Measurements from ENCODE around the gene TCF15.

TCF15 gene

GRCh38 chr20:563187-563586, 46.9 kb downstream of the TCF15 start:
- Histone ChIP-seq H3K4me3 (ENCODE audit: low read length) (no peak overlapping the region), H3K27me3 (ENCODE audit: control insufficient read depth, insufficient read depth, low read length) (peaks cover 10% of the 10 kb centered on the region), H3K9ac (ENCODE audit: low read length) (no peak overlapping the region), H3K27ac (ENCODE audit: low read depth, low read length) (no peak overlapping the region), H3K36me3 (ENCODE audit: control insufficient read depth, insufficient read depth, low read length) (no peaks in the 10 kb centered on the region), H3K4me1 (ENCODE audit: control insufficient read depth, insufficient read depth, low read length) (no peaks in the 10 kb centered on the region)

GRCh38 chr20:562232-562897, 47.7 kb downstream of the TCF15 start:
- H3K27ac ChIP-seq (ENCODE audit: low read depth, low read length), result no peak overlapping the region
- peaks cover 8% of the 10 kb centered on the region for H3K27me3 ChIP-seq (ENCODE audit: control insufficient read depth, insufficient read depth, low read length)
- no peaks in the 10 kb centered on the region for H3K4me1 ChIP-seq (ENCODE audit: control insufficient read depth, insufficient read depth, low read length)
- H3K9ac ChIP-seq (ENCODE audit: low read length), result no peak overlapping the region
- H3K4me3 ChIP-seq (ENCODE audit: low read length), result no peak overlapping the region
- no peaks in the 10 kb centered on the region for H3K36me3 ChIP-seq (ENCODE audit: control insufficient read depth, insufficient read depth, low read length)

- Histone ChIP-seq H3K4me1 (ENCODE audit: control insufficient read depth, insufficient read depth, low read length) (no peaks in the 10 kb centered on the region), H3K36me3 (ENCODE audit: control insufficient read depth, insufficient read depth, low read length) (no peaks in the 10 kb centered on the region), H3K4me3 (ENCODE audit: low read length) (no peak overlapping the region), H3K27ac (ENCODE audit: low read depth, low read length) (no peak overlapping the region), H3K9ac (ENCODE audit: low read length) (no peak overlapping the region), H3K27me3 (ENCODE audit: control insufficient read depth, insufficient read depth, low read length) (peaks cover 5% of the 10 kb centered on the region)
Measured at GRCh38 chr20:561437-562231, 48.5 kb downstream of the TCF15 start.

- H3K4me3 ChIP-seq (ENCODE audit: low read length), result no peak overlapping the region
- H3K27me3 ChIP-seq (ENCODE audit: control insufficient read depth, insufficient read depth, low read length), result peaks cover 5% of the 10 kb centered on the region
- no peak overlapping the region for H3K9ac ChIP-seq (ENCODE audit: low read length)
- no peak overlapping the region for H3K27ac ChIP-seq (ENCODE audit: low read depth, low read length)
- no peaks in the 10 kb centered on the region for H3K4me1 ChIP-seq (ENCODE audit: control insufficient read depth, insufficient read depth, low read length)
- H3K36me3 ChIP-seq (ENCODE audit: control insufficient read depth, insufficient read depth, low read length), result no peaks in the 10 kb centered on the region
Measured at GRCh38 chr20:560680-561079, 49.4 kb downstream of the TCF15 start.

GRCh38 chr20:558117-558516, 52.0 kb downstream of the TCF15 start:
- H3K4me3 ChIP-seq (ENCODE audit: low read length), result no peak overlapping the region
- H3K36me3 ChIP-seq (ENCODE audit: control insufficient read depth, insufficient read depth, low read length), result no peaks in the 10 kb centered on the region
- no peak overlapping the region for H3K9ac ChIP-seq (ENCODE audit: low read length)
- H3K27me3 ChIP-seq (ENCODE audit: control insufficient read depth, insufficient read depth, low read length), result peaks cover 5% of the 10 kb centered on the region
- H3K4me1 ChIP-seq (ENCODE audit: control insufficient read depth, insufficient read depth, low read length), result no peaks in the 10 kb centered on the region
- H3K27ac ChIP-seq (ENCODE audit: low read depth, low read length), result no peak overlapping the region

GRCh38 chr20:556984-557383, 53.1 kb downstream of the TCF15 start:
- no peak overlapping the region for H3K27ac ChIP-seq (ENCODE audit: low read depth, low read length)
- no peaks in the 10 kb centered on the region for H3K36me3 ChIP-seq (ENCODE audit: control insufficient read depth, insufficient read depth, low read length)
- peaks cover 5% of the 10 kb centered on the region for H3K27me3 ChIP-seq (ENCODE audit: control insufficient read depth, insufficient read depth, low read length)
- H3K9ac ChIP-seq (ENCODE audit: low read length), result no peak overlapping the region
- no peaks in the 10 kb centered on the region for H3K4me1 ChIP-seq (ENCODE audit: control insufficient read depth, insufficient read depth, low read length)
- no peak overlapping the region for H3K4me3 ChIP-seq (ENCODE audit: low read length)

GRCh38 chr20:555976-556385, 54.1 kb downstream of the TCF15 start:
- Histone ChIP-seq H3K4me3 (ENCODE audit: low read length) (no peak overlapping the region), H3K4me1 (ENCODE audit: control insufficient read depth, insufficient read depth, low read length) (no peaks in the 10 kb centered on the region), H3K9ac (ENCODE audit: low read length) (no peak overlapping the region), H3K27ac (ENCODE audit: low read depth, low read length) (no peak overlapping the region), H3K27me3 (ENCODE audit: control insufficient read depth, insufficient read depth, low read length) (peaks cover 2% of the 10 kb centered on the region), H3K36me3 (ENCODE audit: control insufficient read depth, insufficient read depth, low read length) (no peaks in the 10 kb centered on the region)

Data from rectal smooth muscle tissue (tissue), 1 donor.